GM18909 (cell line): ENCODE results near the gene SLFN5.
"Not testable (repeated sequence)": the region's sequence is repeated elsewhere in the genome, so short reads cannot be mapped to it uniquely, and the experiment has no call there.

ENCODE experiments used
- ATAC-seq: cut with Tn5 transposase; IDR thresholded peaks from one replicate; pipeline ENCODE4 v1.9.1; 2021; ENCODE audit warnings: mild to moderate bottlenecking; ENCODE audit not compliant: unreplicated experiment, poor library complexity

The SLFN5 gene

GRCh38 chr17:35286120-35286781, 43.4 kb downstream of the SLFN5 start:
- ATAC-seq = no peak

GRCh38 chr17:35287286-35287811, 44.5 kb downstream of the SLFN5 start:
- no peak for ATAC-seq

- no peak for ATAC-seq
These were observed 46.4 kb downstream of the SLFN5 start for GRCh38 chr17:35289222-35289621.

- ATAC-seq = no peak
These were observed 48.9 kb downstream of the SLFN5 start for GRCh38 chr17:35291802-35292201.

GRCh38 chr17:35293151-35293847, 50.4 kb downstream of the SLFN5 start:
- ATAC-seq = no peak

GRCh38 chr17:35294756-35295155, 51.9 kb downstream of the SLFN5 start:
- no peak for ATAC-seq

GRCh38 chr17:35295686-35296085, 52.8 kb downstream of the SLFN5 start:
- ATAC-seq = no peak

GRCh38 chr17:35297666-35298065, 54.8 kb downstream of the SLFN5 start:
- ATAC-seq = no peak

- ATAC-seq = no peak
These were observed 55.8 kb downstream of the SLFN5 start for GRCh38 chr17:35298639-35299038.

- ATAC-seq = no peak
These were observed 56.3 kb downstream of the SLFN5 start for GRCh38 chr17:35299135-35299534.

GRCh38 chr17:35309345-35309744, 66.5 kb downstream of the SLFN5 start:
- not testable (repeated sequence) for ATAC-seq

- no peak for ATAC-seq
These were observed 69.5 kb downstream of the SLFN5 start for GRCh38 chr17:35312346-35312745.

GRCh38 chr17:35312790-35313711, 70.2 kb downstream of the SLFN5 start:
- ATAC-seq = peak; percentile 65

GRCh38 chr17:35313875-35314409, 71.1 kb downstream of the SLFN5 start:
- no peak for ATAC-seq

- no peak for ATAC-seq
These were observed 71.7 kb downstream of the SLFN5 start for GRCh38 chr17:35314415-35315216.

- ATAC-seq = no peak
These were observed 72.4 kb downstream of the SLFN5 start for GRCh38 chr17:35315283-35315682.

GRCh38 chr17:35315971-35316370, 73.1 kb downstream of the SLFN5 start:
- ATAC-seq = no peak

GRCh38 chr17:35322749-35323148, 79.9 kb downstream of the SLFN5 start:
- ATAC-seq = no peak
